OCI-LY7 (cell line): ENCODE data around the gene KRTAP2-2. TPM values are rescaled to one million over a fixed set of nuclear protein-coding genes. Genes with fewer than 3 reads are reported as not detected.

Source experiments
- BruUV-seq: library from RNA; stranded (reverse); fragments of 400-500 nt; replicated peaks from 2 replicates; lab custom pipeline; 2021; lab: Mats Ljungman, UMichigan
- CTCF ChIA-PET: fragments of 300-600 bp; sonication (Branson Sonifier 250); formaldehyde crosslinking; loops from one replicate; lab custom pipeline; 2022; ENCODE audit warnings: antibody characterized with exemption; ENCODE audit not compliant: unreplicated experiment; lab: Charles Lee
- POLR2A ChIA-PET: fragments of 300-600 bp; sonication (Branson Sonifier 250); formaldehyde crosslinking; loops from one replicate; lab custom pipeline; 2022; ENCODE audit warnings: antibody characterized with exemption; lab: Charles Lee
- DNase-seq: peaks from one replicate; pipeline ENCODE4 v3.0.0-alpha.2; 2015; ENCODE audit warnings: low spot score
- H2AFZ ChIP-seq: fragments of 200-600 bp; sonication (generic), shearing (Covaris generic); 2 replicates; pipeline ENCODE4 v1.6.1; 2014; ENCODE audit warnings: mild to moderate bottlenecking, antibody characterized with exemption, low read length, moderate library complexity
- H3K27ac ChIP-seq: fragments of 200-600 bp; sonication (generic); 2 replicates; pipeline ENCODE4 v1.5.1; 2014; ENCODE audit warnings: mixed run types, low read depth, mild to moderate bottlenecking, moderate library complexity, low read length, inconsistent platforms; ENCODE audit not compliant: poor library complexity, severe bottlenecking
- H3K36me3 ChIP-seq: fragments of 200-600 bp; sonication (generic); 2 replicates; pipeline ENCODE4 v1.6.1; 2014; ENCODE audit warnings: mild to moderate bottlenecking, antibody characterized with exemption, low read length, moderate library complexity, mixed read lengths; ENCODE audit not compliant: insufficient read depth
- H3K4me1 ChIP-seq: fragments of 200-600 bp; sonication (generic); 2 replicates; pipeline ENCODE4 v1.5.1; 2014; ENCODE audit warnings: mild to moderate bottlenecking, low read length; ENCODE audit not compliant: insufficient read depth, poor library complexity, severe bottlenecking
- H3K4me2 ChIP-seq: fragments of 200-600 bp; sonication (generic); 2 replicates; pipeline ENCODE4 v1.6.1; 2014; ENCODE audit warnings: mild to moderate bottlenecking, low read length
- H3K4me3 ChIP-seq: fragments of 200-600 bp; sonication (generic); 2 replicates; pipeline ENCODE4 v1.5.1; 2014; ENCODE audit warnings: mild to moderate bottlenecking, low read depth, low read length; ENCODE audit not compliant: poor library complexity, severe bottlenecking
- H3K79me2 ChIP-seq: fragments of 200-600 bp; sonication (generic); 2 replicates; pipeline ENCODE4 v1.6.1; 2016; ENCODE audit warnings: low read depth, mild to moderate bottlenecking, low read length, moderate library complexity, mixed read lengths; ENCODE audit not compliant: insufficient read depth
- H3K9me2 ChIP-seq: fragments of 200-600 bp; sonication (generic); 2 replicates; pipeline ENCODE4 v1.6.1; 2016; ENCODE audit warnings: mild to moderate bottlenecking, low read length, mixed read lengths; ENCODE audit not compliant: insufficient read depth
- H3K9me3 ChIP-seq: fragments of 200-600 bp; sonication (generic); 2 replicates; pipeline ENCODE4 v1.6.1; 2014; ENCODE audit warnings: mild to moderate bottlenecking, mixed run types, low read length, mixed read lengths
- H4K20me1 ChIP-seq: fragments of 200-600 bp; sonication (generic); 2 replicates; pipeline ENCODE4 v1.6.1; 2014; ENCODE audit warnings: mild to moderate bottlenecking, antibody characterized with exemption, low read length, moderate library complexity, mixed read lengths; ENCODE audit not compliant: insufficient read depth
- EZH2phosphoT487 ChIP-seq: fragments of 200-600 bp; sonication (generic); IDR thresholded peaks from 2 replicates; pipeline ENCODE4 v1.6.1; 2018; ENCODE audit warnings: low read depth, borderline replicate concordance, mild to moderate bottlenecking, mixed run types, antibody characterized with exemption, low read length, moderate library complexity, mixed read lengths
- intact Hi-C: fragments of 100-400 bp; cut with micrococcal nuclease; formaldehyde crosslinking; loops from one replicate; pipeline ENCODE4 v1.10.0; 2022; ENCODE audit not compliant: unreplicated experiment
- total RNA-seq, 2 experiments: library from RNA; depleted of rRNA in 1 of 2; stranded (reverse); fragments of >200 nt in 1 of 2; shearing (Covaris generic) in 1 of 2; gene quantifications; 2 replicates each; pipeline ENCODE4 v1.2.3, GENCODE V29; 2014 to 2022
- TF ChIP-seq, protein P1 (sequence below): fragments of 200-600 bp; sonication (generic); conservative IDR thresholded peaks from 2 replicates; pipeline ENCODE4 v1.5.1; 2014; ENCODE audit warnings: mild to moderate bottlenecking, antibody characterized with exemption, low read length, moderate library complexity, mixed read lengths

Gene KRTAP2-2
- total RNA-seq, 2 experiments from 2014 or later = not detected

DNA sequence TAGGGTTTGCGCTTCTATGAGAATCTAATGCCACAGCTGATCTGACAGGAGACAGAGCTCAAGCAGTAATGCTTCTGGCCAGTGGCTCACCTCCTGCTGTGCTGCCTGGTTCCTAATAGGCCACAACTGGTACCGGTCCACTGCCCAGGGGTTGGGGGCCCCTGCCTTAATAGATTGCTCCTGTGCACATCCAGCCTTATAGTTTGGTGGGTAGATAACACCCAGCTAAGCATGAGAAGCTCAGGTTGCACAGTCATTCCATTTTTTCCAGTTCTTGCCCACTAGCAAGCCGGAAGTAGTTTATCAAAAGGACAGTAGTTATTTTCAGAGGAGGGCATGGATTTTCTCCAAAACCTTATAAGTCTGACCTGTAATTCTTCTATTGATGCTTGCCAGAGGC lies 35.6 kb downstream of the KRTAP2-2 start:
- Histone ChIP-seq H3K4me3 (no peak overlapping the region), H3K79me2 (no peaks in the 10 kb centered on the region), H3K36me3 (no peaks in the 10 kb centered on the region), H2AFZ (no peak overlapping the region), H3K27ac (no peak overlapping the region), H3K4me2 (no peak overlapping the region), H4K20me1 (no peaks in the 10 kb centered on the region), H3K9me3 (no peaks in the 10 kb centered on the region), H3K9me2 (no peaks in the 10 kb centered on the region), H3K4me1 (no peaks in the 10 kb centered on the region)
- ChIA-PET CTCF (no interaction called here), POLR2A (no interaction called here)
- no peak for DNase-seq
- BruUV-seq = no TSS peak
- TF ChIP-seq, protein P1, sequence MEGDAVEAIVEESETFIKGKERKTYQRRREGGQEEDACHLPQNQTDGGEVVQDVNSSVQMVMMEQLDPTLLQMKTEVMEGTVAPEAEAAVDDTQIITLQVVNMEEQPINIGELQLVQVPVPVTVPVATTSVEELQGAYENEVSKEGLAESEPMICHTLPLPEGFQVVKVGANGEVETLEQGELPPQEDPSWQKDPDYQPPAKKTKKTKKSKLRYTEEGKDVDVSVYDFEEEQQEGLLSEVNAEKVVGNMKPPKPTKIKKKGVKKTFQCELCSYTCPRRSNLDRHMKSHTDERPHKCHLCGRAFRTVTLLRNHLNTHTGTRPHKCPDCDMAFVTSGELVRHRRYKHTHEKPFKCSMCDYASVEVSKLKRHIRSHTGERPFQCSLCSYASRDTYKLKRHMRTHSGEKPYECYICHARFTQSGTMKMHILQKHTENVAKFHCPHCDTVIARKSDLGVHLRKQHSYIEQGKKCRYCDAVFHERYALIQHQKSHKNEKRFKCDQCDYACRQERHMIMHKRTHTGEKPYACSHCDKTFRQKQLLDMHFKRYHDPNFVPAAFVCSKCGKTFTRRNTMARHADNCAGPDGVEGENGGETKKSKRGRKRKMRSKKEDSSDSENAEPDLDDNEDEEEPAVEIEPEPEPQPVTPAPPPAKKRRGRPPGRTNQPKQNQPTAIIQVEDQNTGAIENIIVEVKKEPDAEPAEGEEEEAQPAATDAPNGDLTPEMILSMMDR = no peak
- no peak for TF ChIP-seq EZH2phosphoT487
- intact Hi-C loops = no loop called here

- no peak overlapping the region for H3K4me2 ChIP-seq
- TF ChIP-seq, protein P1 = no peak
- TF ChIP-seq EZH2phosphoT487 = no peak
- H3K27ac ChIP-seq = no peak overlapping the region
- H3K9me3 ChIP-seq = no peaks in the 10 kb centered on the region
- ChIA-PET POLR2A (no interaction called here), CTCF (no interaction called here)
- no peak overlapping the region for H3K4me3 ChIP-seq
- H3K36me3 ChIP-seq = no peaks in the 10 kb centered on the region
- H2AFZ ChIP-seq = no peak overlapping the region
- H3K4me1 ChIP-seq = no peaks in the 10 kb centered on the region
- intact Hi-C loops = no loop called here
- H3K79me2 ChIP-seq = no peaks in the 10 kb centered on the region
- no peaks in the 10 kb centered on the region for H3K9me2 ChIP-seq
- DNase-seq = no peak
- H4K20me1 ChIP-seq = no peaks in the 10 kb centered on the region
- no TSS peak for BruUV-seq
Measured at GRCh38 chr17:41018541-41018940, 36.5 kb downstream of the KRTAP2-2 start.

DNA sequence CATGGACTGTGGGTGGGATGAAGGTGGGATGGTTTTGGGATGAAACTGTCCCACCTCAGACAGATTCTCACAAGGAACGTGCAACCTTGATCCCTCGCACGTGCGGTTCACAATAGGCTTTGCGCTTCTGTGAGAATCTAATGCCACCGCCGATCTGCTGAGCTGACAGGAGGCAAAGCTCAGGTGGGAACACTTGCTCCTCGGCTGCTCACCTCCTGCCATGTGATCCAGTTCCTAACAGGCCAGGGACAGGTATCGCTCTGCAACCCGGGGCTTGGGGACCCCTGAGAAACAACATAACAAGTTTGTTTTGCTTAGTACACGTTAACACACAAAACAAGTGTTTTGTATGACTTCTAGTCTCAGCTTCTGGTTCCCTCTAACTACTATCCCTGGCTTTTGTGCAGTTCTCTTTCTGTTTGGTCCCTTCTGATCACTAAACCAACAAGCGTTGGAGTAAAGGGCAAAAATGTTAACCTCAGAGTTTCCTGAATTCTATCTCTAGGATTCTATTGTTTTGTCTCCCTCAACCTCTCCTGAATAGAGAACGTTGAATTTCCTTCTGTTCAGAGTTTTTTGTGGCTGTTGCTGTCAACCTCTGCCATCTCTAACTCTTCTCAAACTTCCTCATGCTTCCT lies 38.3 kb downstream of the KRTAP2-2 start:
- BruUV-seq = no TSS peak
- ChIA-PET POLR2A (no interaction called here), CTCF (no interaction called here)
- TF ChIP-seq, protein P1 = no peak
- H3K4me3 ChIP-seq = no peak overlapping the region
- no peaks in the 10 kb centered on the region for H4K20me1 ChIP-seq
- no peaks in the 10 kb centered on the region for H3K36me3 ChIP-seq
- H2AFZ ChIP-seq = no peak overlapping the region
- DNase-seq = no peak
- no peaks in the 10 kb centered on the region for H3K4me1 ChIP-seq
- no peak overlapping the region for H3K27ac ChIP-seq
- no peaks in the 10 kb centered on the region for H3K79me2 ChIP-seq
- no peak overlapping the region for H3K4me2 ChIP-seq
- H3K9me2 ChIP-seq = no peaks in the 10 kb centered on the region
- intact Hi-C loops = no loop called here
- no peaks in the 10 kb centered on the region for H3K9me3 ChIP-seq
